T-helper 2 cell treated with Interferon-gamma antibody and Interleukin-4, amounts not matched to agents 100 ng/mL and 5 ng/mL, for 36 hours (primary cell): ENCODE data around the gene SIK3. TPM values are rescaled to one million over a fixed set of nuclear protein-coding genes. Genes with fewer than 3 reads are reported as not detected.

Experiments used
- intact Hi-C: fragments of 100-400 bp; cut with micrococcal nuclease; formaldehyde crosslinking; loops from one replicate; pipeline ENCODE4 v1.15.1; 2023
- total RNA-seq: library from RNA; stranded (reverse); gene quantifications from 2 replicates; pipeline ENCODE4 v1.2.3, GENCODE V29; 2022

The SIK3 gene
- total RNA-seq, 1 donor from 2014 or later: 27.1 TPM

DNA sequence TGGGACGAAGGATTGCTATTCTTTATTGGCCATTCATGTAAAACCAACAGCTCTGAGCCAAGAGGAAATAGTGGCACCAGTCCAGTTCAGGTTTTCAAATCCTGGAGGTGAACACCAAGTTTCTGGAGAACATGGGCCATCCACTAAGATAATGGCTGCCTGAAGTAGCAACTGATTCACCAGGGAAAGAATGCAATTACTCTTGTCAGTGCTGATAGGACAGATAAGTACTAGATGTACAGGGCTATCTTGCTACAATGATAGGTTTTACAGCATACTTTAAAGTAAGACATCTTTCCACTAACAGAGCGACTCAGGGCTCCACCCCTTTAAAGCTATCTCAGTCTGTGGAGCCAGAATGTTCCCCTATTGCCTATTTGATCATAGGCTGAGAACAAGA lies 224.0 kb downstream of the SIK3 start:
- intact Hi-C loops: no loop called here

DNA sequence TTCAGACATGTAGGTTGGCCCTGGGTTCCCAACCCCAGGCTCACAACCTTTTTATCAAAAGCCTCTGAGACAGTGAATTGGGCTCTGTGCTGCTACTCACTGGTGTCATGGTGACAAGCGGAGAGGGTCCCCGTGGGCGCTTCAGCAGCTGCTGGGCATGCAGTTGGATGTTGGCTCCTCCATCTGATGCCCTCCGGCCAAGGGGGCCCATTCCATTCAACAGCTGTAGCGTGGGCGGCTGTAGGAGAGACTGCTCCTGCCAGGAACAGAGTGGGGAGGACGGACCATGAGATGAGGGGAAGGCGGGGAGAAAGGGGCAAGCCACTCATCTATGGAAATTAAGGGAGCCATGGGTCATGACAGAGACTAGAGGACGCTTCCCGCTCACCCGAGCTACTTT lies 224.8 kb downstream of the SIK3 start:
- intact Hi-C loops: no loop called here

DNA sequence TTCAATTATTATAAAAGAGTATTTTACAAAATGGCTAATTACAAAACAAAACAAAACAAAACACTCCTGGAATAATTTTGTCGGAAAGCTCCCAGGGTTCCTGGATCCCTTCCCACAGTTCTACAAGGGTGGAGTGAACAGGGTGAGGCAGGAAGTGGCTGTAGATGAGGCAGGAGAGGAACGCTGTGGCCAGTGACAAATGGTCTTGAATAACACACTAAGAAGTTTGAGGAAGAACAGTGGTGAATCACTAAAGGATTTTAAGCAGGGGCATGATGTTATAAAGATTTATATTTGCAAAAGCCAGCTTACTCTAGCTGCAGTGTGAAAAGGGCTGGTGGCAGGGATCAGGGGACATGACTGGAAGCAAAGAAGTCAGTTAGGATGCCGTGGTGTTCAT lies 227.0 kb downstream of the SIK3 start:
- intact Hi-C loops: no loop called here

DNA sequence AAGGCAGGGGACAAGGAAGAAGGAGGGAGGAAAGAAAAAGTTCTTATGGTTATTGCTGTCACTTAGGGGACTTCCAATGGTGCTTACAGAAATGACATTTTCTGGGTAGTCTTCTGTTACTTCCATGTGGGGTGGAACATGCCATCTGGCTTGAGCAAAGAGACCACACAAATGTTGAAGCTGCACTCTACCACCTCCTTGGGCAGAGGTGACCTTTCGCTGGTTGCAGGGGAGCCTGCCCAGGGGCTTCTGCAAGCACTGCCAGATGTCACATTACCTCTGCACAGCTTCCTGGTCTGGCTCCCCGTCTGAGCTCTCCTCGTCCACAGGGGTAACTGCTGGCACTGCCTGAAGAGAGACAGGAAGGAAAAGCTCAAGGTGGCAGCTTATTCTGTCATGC lies 228.2 kb downstream of the SIK3 start:
- intact Hi-C loops: no loop called here

DNA sequence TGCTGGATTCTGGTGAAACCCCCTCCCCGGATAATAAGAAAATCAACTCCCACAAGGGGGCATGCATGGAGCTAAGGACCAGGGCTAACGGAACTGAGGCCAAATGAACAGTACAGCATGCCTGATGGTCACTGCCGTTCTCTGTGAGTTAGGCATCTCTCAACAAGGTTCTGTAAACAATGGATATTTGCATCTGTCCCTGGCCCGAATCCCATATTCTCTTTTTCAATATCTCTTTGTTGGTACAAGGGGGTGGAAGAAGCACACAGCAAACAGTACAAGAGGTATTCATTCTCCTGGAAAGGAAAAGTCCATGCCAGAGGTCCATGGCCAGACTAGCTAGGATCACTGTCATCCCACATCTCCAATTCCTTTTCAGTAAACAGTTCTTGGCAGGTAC lies 228.6 kb downstream of the SIK3 start:
- intact Hi-C loops: no loop called here

DNA sequence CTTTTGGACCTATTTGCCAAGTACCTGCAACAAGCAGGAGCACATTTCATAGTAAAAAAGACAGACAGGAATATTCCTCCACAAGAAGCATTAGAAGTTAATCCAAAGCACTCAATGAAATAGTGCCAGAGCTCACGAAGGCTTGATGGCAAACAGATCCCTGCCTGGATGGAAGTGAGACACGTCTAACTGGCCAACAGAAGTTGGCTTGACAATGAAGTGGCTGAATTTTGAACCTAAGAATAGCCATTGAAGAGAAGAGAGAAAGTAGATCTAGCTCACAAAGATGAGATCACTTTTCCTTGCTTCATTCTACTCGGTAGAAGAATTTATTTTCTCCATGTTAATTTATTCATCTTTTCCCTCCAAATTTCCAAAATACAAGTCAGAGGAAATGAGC lies 230.2 kb downstream of the SIK3 start:
- intact Hi-C loops: no loop called here

DNA sequence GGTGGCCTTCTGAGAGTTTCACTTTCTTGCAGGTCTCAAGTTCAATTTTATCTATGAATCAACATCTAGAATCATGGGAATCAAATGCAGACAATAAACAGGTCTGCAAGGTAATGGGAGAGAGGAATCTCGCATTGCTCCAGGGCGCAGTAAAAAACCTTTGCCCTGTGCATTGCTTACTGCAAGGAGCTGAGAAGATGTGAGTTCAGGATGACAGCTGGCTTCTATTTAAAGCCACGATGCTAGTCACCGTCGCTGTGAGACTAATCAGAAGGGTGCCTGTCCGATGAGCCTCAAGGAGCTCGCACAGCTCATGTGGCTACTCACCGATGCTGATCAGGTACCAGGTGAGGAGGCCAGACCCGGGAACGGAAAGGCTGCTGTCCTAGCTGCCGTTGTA lies 230.6 kb downstream of the SIK3 start:
- intact Hi-C loops: no loop called here

DNA sequence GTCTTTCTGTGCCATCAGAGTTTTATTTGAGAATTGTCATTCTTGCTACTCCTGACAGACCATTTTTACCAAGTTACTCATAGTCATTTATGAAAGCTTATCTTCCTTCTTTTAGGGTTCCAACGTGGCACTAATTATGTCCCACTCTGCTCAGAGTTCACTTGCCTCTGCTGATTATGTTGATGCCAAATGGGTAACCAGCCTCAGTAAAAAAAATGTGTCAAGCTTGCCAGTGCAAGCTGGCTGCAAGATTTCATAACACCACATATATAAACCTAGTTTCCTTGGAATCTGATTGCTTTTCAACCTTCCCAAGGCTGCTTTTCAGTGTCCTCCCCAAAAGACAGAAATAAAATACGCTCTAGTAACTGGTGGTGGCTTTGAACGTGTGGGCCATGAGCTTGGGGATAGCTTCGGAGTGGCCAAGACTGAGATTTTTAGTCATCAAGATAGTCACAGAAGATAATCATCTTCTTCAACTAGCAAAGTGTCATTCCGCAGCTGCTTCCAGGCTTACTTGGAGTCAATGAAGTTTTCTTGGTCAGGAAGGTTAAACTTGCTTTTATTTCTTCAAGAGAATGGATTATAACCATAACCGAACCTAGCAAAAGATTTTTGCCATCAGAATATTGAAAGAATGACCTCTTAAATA lies 231.3 kb downstream of the SIK3 start:
- intact Hi-C loops: no loop called here

DNA sequence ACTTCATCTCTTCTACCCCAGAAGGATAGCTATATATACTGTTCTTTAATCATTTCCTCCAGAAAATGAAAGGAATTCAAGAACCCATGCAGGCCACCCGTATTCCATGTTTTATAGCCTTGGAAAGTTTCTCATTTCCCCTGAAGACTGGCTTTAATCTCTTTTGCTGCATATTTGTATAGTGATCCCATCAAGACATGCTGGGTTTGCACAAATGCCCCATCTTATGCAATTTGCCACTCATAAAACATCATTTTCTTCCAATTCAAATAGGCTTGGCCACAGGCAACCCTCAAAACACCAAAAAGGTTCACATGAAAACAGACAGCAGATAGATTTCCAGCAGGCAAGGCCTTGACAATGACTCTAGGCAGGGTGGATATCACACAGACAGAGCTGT lies 232.5 kb downstream of the SIK3 start:
- intact Hi-C loops: no loop called here

DNA sequence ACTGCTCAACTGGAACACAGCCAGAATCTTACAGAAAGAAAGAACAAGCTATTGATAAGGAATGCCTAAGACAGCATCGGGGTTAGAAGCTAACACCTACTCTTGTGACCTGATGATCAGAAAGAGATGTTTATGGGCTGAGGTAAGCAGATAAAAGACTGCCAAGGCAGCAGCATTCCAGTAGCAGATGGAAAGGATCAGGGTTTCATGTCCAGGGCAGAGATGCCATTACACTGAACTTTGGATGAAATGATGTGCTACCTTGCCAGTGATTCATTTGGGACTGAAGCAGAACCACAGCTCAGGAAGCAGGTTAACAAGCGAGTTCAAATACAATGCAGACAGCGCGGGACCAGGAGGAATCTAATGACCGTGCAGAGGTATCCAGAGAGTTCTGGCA lies 233.7 kb downstream of the SIK3 start:
- intact Hi-C loops: no loop called here

DNA sequence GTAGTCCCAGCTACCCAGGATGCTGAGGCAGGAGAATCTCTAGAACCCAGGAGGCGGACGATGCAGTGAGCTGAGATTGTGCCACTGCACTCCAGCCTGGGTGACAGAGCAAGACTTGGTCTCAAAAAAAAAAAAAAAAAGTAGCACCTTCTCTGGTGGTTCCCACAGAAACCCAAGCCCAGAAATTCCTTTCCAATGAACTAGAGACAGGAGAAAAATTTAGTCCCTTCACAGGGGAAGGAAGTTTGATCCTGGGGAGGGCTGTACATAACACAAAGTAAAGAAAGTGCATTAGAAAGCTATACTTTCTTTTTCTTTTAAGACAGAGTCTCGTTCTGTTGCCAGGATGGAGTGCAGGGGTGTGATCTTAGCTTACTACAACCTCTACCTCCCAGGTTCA lies 235.3 kb downstream of the SIK3 start:
- intact Hi-C loops: no loop called here

DNA sequence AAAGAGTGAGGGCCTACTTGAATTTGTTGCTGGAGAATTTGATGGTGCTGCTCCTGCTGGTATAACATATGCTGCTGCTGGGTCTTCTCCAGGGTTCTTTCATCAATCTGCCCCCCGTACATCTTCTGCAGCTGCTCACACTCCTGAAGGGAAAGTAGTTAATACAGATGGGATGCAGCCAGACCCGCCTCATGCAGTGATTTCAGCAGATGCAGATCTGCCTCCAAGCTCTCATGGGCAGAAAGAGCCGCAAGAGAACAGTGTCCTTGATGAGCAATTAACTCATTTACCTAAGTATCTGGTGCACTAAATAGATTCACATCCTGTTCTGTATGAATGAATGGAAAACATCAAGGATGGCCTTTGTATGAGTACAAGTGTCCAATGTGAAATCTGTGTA lies 236.0 kb downstream of the SIK3 start:
- intact Hi-C loops: no loop called here

DNA sequence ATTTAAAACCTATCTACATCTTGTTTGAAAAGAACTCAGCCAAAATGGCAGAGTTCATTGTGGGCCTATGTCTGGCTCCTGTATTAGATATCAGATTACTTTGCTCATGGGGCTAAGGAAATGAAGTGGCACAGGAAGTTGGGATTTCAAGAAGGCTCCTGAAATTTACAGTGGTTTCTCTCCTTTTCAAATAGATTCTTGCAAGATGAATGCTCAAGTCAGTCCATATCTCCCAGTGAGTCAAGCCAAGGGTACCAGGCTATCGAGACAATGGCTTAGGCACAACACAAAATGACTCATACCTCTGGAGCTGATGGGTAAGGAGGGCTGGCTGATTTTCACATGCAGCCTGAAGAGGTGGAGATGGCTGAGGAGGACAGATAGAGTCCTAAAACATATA lies 236.7 kb downstream of the SIK3 start:
- intact Hi-C loops: no loop called here

DNA sequence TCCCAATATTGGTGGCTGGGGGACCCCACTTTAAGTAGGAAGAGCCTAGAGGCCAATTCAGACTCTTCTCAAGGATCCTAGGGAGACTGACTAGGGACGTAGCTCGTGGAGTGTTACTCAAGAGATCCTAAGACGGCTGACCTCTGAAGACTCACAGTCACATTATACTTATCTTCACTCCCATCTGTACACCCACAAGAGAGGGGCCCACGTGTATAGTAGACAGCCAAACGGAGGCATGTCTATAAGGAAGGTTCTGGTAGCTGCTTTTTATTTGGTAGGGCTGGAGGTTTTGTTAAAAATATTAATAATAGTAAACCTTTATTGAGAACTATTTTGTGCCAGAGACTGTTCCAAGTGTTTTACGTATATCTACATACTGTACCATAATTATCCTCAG lies 237.9 kb downstream of the SIK3 start:
- intact Hi-C loops: no loop called here

DNA sequence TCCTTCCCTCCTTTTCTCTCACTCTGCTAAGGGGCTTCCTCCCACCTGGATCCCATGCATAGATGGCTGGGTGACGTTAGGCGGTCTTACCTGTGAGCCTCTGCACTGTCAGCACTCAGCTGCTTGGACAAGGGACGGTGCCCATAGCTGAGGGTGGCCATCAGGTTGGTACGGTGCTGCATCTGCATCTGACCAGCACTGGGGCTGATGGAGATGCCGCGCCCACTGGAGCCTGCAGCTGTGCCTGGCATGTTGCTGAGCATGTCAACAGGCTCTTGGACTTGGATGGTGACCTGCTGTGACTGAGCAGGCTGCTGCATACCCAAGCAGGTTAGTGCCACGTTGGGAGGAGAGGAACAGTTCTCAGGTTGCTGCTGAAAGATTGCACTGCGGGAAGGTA lies 239.1 kb downstream of the SIK3 start:
- intact Hi-C loops: no loop called here

DNA sequence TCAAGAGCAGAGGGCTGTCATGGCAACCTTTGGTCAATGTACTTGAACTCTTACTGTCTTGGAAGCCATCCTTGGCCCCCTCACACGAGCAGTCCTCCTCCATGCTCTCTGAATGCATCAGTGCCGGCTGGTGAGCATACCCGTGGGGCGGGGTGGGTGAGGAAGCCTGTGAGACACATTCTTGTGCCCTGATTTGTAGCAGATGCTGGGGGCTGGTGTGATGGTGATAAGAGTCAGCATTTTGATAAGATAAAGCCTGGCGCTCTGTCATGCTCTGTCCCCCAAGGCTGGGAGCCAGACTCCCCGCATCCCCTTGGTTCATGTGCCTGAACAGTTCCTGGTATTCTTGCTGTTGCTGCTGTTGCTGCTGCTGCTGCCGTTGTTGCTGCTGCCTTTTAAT lies 240.3 kb downstream of the SIK3 start:
- intact Hi-C loops: no loop called here

DNA sequence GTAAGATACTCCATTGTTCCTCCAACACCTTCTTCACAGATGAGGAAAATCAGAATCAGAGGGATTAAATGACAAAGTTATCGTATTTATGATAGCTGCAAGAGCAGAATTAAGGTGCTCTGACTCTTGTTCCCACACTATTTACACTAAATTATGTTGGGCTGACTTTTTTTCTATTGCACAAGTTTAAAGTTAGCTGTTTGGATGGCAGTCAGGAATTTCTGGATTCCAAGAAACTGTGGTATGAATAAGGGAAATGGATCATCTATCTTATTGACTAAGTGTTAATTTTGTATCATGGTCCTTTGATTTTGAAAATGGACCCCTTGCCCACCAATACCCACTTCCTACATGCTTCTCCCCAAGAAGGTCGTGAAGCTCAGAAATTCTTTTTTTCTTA lies 240.9 kb downstream of the SIK3 start:
- intact Hi-C loops: no loop called here

DNA sequence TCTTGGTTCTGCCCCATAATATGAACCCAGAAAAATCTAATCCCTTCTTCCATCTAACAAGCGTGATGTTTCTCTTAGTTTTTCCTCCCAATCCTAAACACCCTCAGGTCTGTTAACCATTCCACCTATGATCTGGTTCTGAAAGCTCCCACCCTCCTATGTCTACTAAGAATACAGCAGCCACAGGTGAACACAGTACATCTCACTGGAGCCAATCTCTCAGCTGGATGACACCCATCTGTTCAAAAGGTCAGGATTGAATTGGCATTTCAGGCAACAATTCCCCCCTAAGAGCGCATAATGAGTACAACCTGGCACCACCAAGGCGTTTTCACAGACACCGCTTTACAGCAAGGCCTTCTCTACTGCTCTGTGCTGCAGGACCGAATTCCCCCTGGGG lies 241.8 kb downstream of the SIK3 start:
- intact Hi-C loops: no loop called here

DNA sequence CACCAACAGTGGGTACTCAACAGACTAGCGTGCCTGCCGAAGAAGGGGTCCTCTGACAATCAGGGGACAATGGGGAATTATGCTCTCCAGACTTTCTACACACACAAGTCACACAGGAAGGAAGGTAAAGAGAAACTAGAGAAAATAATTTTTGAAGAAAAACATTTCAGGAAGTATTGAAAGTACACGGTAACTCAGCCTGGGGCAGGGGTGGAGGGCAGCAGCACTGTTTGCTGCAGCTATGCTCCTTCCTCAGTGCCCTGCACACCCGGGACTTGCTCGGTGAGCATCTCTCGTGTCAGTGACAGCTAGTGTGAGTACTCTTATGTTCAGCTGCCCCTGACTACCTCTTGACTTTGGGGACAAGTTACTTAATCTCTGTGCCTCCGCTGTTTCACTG lies 242.8 kb downstream of the SIK3 start:
- intact Hi-C loops: no loop called here

DNA sequence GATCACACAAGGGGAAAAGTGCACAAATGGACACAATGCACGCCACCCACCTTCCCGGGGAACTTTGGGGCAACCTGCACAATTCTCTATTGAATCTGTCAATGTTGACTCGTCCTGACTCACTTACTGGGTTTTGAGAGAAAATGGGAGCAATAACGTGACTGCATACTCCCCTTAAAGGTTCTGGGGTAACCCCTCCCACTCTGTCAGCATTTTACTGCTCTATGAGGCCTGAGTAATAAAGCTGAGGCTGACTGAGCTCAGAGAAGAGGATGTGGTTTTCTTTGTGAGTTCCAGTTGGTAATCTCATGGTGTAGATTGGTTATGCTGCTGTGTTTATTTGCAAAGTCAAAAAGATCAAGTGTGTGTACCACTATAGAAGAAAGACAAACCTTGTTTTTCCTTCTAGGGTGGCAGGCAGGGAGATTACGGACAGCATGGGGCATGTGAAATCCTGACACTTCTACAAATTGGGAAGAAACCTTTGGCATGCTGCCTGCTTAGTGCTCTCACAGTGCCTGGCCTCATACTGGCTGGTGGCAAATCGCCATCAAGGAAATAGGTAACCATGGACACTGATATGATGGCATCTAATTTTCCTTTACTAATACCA lies 244.7 kb downstream of the SIK3 start:
- intact Hi-C loops: loop anchor here (1.0 to 2.0 kb wide), 7 partner anchors 17 to 377 kb away; partner anchors contain the start of genes APOA1, PAFAH1B2, SIK3 and ZPR1

DNA sequence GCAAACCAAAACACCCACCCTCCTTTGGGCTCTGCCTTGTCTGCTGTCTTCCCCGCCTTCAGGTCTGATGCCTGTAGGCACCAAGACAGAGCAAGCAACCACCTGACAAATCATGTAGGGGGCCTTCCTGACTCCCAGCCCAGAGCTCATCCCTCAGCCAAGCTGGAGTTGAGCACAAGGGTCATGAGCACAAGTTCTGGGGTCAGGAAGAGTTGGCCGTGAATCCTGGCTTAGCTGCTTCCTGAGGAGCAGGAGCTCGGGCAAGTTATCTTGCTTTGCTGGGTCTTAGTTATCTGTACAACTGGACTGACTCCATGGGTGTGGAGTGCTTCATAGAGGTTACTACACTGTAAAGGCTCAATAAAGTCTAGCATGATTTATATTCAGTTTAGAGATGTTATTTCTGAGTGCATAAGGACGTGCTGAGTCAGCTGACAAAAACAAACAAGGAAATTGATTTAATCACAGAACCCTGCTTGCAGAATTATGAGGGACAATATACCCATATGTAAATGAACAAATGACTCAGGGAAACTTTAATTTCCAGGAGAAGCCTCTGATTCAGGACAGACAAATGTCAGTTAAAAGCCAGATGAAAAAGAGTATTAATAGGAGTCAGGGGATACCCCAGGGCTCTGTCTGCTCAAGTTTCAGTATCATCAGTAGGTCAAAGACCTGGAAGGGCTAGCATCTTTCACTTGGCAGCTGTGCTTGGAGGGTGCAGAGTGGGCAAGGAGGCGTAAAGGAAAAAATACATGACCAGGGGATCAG lies 245.8 kb downstream of the SIK3 start:
- intact Hi-C loops: loop anchor here (1.0 to 2.0 kb wide), 7 partner anchors 16 to 378 kb away; partner anchors contain the start of genes APOA1, PAFAH1B2, SIK3 and ZPR1

DNA sequence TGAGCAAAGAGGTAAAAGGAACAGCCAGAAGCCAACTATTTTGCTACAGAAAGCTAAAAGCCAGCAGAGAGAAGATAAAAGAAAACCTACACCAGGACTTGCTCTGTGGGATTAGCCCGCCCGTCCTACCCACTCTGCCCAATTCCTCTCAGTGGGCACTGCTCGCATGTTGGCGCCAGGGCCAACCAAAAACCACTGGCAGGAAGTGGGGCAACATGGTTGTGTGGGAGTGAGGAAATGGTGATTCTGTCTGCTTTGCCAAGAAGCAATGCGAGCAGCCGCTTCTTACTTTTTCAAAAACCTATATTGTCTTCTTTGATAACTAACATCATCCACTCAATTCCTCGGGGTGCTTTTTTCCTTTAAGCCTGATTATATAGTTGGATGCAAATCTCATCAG lies 246.6 kb downstream of the SIK3 start:
- intact Hi-C loops: loop anchor here (2.0 kb wide), 3 partner anchors 15 to 379 kb away; partner anchors contain the start of gene APOA1

DNA sequence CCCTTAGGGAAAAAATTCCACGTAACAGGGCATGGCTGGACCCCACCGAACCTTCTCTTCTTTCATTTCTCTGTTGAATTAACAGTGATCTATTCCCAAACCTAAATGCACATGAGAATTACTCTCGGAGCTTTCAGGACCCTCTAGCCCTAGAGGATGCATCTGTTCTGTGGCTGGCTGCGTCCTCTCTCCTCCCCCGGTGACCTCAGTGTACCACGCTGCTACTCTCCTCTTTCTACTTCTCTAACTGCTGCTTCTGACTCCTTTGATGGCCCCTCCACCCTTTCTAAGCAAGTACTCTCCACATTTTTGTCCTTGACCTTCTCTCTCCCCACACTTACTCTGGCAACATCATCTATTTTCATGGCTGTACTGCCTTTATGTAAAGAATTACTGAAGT lies 248.7 kb downstream of the SIK3 start:
- intact Hi-C loops: no loop called here
